Nephron progenitor cell (in vitro differentiated cells): ENCODE data around the gene CEP131.
"Not testable (repeated sequence)": the region's sequence is repeated elsewhere in the genome, so short reads cannot be mapped to it uniquely, and the experiment has no call there.

Experiments
- DNase-seq: peaks from one replicate; pipeline ENCODE4 v3.0.0; 2021
- H3K27ac Mint-ChIP-seq: 2 replicates; pipeline ENCODE4 v1.8.0; 2021; ENCODE audit warnings: mild to moderate bottlenecking, moderate library complexity, mixed read lengths
- H3K27me3 Mint-ChIP-seq: 2 replicates; pipeline ENCODE4 v1.8.0; 2021; ENCODE audit warnings: mild to moderate bottlenecking, low read depth, mixed read lengths; ENCODE audit not compliant: poor library complexity
- H3K36me3 Mint-ChIP-seq: 2 replicates; pipeline ENCODE4 v1.8.0; 2021; ENCODE audit warnings: low read depth, mixed read lengths
- H3K4me1 Mint-ChIP-seq: 2 replicates; pipeline ENCODE4 v1.8.0; 2021; ENCODE audit warnings: mixed read lengths
- H3K4me3 Mint-ChIP-seq: 2 replicates; pipeline ENCODE4 v1.8.0; 2021; ENCODE audit warnings: mild to moderate bottlenecking, moderate library complexity, mixed read lengths
- H3K9me3 Mint-ChIP-seq: 2 replicates; pipeline ENCODE4 v1.8.0; 2021; ENCODE audit warnings: mild to moderate bottlenecking, moderate library complexity, mixed read lengths
- TF ChIP-seq, protein P1 (sequence below): fragments of 200-600 bp; sonication (generic); IDR thresholded peaks from 2 replicates; pipeline ENCODE4 v1.5.0; 2021; ENCODE audit warnings: antibody characterized with exemption

Gene CEP131

DNA sequence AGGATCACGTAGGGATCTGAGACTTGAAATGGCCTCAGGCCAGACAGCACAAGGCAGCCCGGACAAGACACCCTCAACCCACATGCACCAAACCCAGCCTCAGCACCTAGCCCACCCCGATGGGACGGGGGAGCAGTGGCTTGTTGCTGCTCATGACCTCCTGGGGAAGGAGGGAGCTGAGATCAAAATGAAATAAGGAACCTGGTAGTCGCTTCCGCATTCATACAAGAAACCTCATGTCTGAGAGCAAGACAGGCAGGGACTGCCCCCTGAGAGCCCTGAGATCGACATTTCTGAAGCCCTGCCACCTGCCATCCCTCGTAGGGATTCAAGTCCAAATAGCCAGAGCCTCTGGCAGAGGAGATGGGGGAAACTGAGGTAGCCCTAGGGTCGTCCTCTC, 5.7 kb upstream of the CEP131 start:
- Mint-ChIP-seq H3K4me3 (no peak overlapping the region), H3K9me3 (peaks cover 25% of the 10 kb centered on the region), H3K27me3 (peaks cover 6% of the 10 kb centered on the region), H3K36me3 (peaks cover 32% of the 10 kb centered on the region), H3K4me1 (peaks cover 16% of the 10 kb centered on the region), H3K27ac (peak overlapping the region; percentile 59)
- TF ChIP-seq, protein P1, sequence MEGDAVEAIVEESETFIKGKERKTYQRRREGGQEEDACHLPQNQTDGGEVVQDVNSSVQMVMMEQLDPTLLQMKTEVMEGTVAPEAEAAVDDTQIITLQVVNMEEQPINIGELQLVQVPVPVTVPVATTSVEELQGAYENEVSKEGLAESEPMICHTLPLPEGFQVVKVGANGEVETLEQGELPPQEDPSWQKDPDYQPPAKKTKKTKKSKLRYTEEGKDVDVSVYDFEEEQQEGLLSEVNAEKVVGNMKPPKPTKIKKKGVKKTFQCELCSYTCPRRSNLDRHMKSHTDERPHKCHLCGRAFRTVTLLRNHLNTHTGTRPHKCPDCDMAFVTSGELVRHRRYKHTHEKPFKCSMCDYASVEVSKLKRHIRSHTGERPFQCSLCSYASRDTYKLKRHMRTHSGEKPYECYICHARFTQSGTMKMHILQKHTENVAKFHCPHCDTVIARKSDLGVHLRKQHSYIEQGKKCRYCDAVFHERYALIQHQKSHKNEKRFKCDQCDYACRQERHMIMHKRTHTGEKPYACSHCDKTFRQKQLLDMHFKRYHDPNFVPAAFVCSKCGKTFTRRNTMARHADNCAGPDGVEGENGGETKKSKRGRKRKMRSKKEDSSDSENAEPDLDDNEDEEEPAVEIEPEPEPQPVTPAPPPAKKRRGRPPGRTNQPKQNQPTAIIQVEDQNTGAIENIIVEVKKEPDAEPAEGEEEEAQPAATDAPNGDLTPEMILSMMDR = no peak
- DNase-seq = no peak

DNA sequence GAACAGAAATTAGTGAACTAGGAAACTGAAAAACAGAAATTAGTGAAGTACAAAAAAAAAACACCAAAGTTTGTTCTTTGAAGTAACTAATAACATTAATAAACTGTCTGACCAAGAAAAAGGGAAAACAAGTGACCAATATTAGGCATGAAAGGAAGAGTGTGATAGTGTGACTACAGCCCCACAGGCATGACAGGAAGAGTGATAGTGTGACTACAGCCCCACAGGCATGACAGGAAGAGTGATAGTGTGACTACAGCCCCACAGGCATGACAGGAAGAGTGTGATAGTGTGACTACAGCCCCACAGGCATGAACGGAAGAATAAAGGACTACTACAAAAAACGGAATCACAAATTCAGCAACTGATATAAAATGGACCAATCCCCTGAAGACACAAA, 4.9 kb upstream of the CEP131 start:
- H3K27me3 Mint-ChIP-seq, H3K27ac Mint-ChIP-seq, H3K4me3 Mint-ChIP-seq, DNase-seq: not testable (repeated sequence)
- H3K9me3 Mint-ChIP-seq = peaks cover 25% of the 10 kb centered on the region
- H3K36me3 Mint-ChIP-seq = peaks cover 32% of the 10 kb centered on the region
- H3K4me1 Mint-ChIP-seq = peaks cover 16% of the 10 kb centered on the region

DNA sequence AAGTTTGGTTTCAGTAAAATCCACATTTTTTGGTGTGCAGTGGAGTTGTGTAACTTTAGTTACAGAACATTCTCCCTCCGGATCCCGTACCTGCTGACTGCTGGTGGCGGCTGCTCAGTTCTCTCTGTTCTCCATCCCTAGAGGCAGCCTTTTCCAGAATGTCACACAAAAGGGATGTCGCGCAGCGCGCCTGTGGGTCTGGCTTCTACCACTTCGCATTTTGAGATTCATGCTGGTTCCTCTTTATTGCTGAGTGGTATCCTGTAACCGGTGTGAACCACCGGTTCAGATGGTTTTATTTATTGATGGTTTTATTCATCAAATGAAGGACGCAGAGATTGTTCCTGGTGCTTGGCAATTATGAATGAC, 981 bp upstream of the CEP131 start:
- DNase-seq = no peak
- Mint-ChIP-seq H3K27ac (peak overlapping the region; percentile 30), H3K36me3 (peaks cover 23% of the 10 kb centered on the region), H3K27me3 (peaks cover 4% of the 10 kb centered on the region), H3K4me1 (peaks cover 21% of the 10 kb centered on the region), H3K4me3 (peak overlapping the region; percentile 68), H3K9me3 (peaks cover 25% of the 10 kb centered on the region)
- TF ChIP-seq, protein P1 = no peak

DNA sequence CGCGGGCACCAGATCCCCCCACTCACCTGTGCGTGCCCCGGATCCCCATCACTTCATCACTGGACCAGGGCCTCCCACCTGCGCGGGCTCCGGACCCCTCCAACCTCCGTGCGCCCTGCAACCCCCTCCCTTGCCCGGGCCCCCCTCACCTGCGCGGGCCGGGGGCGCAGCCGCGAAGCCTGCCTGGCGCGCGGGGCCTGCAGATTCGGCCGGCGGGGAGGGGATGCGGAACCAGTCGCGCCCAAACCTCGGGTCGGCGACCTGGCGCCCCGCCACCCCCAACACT, 202 bp downstream of the CEP131 start:
- no peak for DNase-seq
- peaks cover 19% of the 10 kb centered on the region for H3K4me1 Mint-ChIP-seq
- H3K36me3 Mint-ChIP-seq = peaks cover 17% of the 10 kb centered on the region
- peaks cover under 1% of the 10 kb centered on the region for H3K27me3 Mint-ChIP-seq
- H3K4me3 Mint-ChIP-seq = peak overlapping the region; percentile 80
- TF ChIP-seq, protein P1 = no peak
- peaks cover 20% of the 10 kb centered on the region for H3K9me3 Mint-ChIP-seq
- no peak overlapping the region for H3K27ac Mint-ChIP-seq

DNA sequence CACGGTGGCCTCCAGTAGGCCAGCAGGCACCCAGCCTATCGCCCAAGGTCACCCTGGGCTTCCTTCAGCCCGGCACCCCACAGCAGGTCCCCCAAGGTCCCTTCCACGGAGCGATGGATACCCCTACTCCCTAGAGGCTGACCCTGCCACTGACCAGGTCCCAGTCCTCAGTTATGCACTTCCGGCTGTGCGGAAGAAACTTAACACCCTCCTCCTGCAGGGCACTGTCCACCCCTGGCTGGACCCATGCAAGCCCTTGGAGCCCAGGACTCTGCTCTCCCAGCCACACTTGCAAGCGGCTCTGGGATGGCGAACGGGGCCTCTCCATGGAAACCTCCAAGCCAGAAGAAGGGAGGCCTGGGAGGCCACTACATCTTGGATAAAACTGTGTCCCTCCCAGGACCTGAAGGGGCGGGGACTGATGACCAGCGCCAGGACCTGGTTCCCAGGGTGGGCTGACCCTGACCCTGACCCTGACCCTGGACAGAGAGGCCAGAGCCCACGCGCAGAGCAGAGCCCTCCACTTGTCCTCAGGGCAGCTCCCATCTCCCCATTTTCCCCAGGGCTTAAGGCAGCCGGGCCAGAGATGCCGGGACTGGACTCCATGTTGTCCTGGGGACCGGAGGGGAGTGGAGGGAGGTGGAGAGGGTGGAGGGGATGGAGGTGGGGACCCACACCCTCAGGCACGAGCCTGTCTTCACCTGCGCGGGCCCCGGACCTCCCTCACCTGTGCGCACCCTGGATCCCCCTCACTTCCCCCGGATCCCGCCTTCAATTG, 734 bp downstream of the CEP131 start:
- H3K27ac Mint-ChIP-seq = no peak overlapping the region
- TF ChIP-seq, protein P1 = no peak

DNA sequence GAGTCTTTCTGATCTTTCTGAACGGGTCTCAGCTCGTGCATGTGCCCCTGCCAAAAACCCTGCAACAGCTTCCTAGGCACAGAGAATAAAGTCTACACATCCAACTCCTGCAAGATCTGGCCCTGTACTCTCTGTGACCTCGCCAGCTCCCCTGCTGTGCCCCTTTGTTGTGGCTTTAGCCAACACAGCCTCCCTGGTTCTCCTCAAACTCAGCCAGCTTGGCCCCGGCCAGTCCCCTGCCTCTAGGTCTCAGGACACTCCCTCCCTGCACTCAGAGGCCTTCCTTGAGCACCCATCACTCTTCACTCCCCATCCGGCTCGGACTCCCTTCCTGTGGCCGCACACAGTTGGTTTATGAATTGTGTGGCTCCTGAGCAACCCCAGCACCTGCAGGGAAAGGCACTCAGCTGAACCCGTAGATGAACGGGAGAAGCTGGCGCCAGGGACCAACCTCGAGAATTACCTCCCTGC, 1.4 kb downstream of the CEP131 start:
- Mint-ChIP-seq H3K4me1 (peaks cover 17% of the 10 kb centered on the region), H3K9me3 (peaks cover 13% of the 10 kb centered on the region), H3K36me3 (peaks cover 24% of the 10 kb centered on the region), H3K27ac (peak overlapping the region; percentile 54), H3K27me3 (no peaks in the 10 kb centered on the region), H3K4me3 (peak overlapping the region; percentile 80)
- DNase-seq = no peak
- TF ChIP-seq, protein P1 = no peak

More for the DNA sequence above, 734 bp downstream of the CEP131 start:
- H3K36me3 Mint-ChIP-seq = peaks cover 21% of the 10 kb centered on the region
- peaks cover 17% of the 10 kb centered on the region for H3K4me1 Mint-ChIP-seq
- DNase-seq = peak; percentile 45
- peaks cover 18% of the 10 kb centered on the region for H3K9me3 Mint-ChIP-seq
- no peaks in the 10 kb centered on the region for H3K27me3 Mint-ChIP-seq
- peak overlapping the region; percentile 80 for H3K4me3 Mint-ChIP-seq
